HG02884 (cell line): Measurements from ENCODE around the gene NISCH.
"Not testable (repeated sequence)": the region's sequence is repeated elsewhere in the genome, so short reads cannot be mapped to it uniquely, and the experiment has no call there.

Source experiments
- ATAC-seq: cut with Tn5 transposase; IDR thresholded peaks from one replicate; pipeline ENCODE4 v1.9.1; 2021; ENCODE audit warnings: mild to moderate bottlenecking, moderate library complexity; ENCODE audit not compliant: unreplicated experiment

NISCH gene

GRCh38 chr3:52524258-52524751 is 68.9 kb downstream of the NISCH start:
- ATAC-seq = no peak

GRCh38 chr3:52524752-52525679 is 69.6 kb downstream of the NISCH start:
- ATAC-seq = no peak

DNA sequence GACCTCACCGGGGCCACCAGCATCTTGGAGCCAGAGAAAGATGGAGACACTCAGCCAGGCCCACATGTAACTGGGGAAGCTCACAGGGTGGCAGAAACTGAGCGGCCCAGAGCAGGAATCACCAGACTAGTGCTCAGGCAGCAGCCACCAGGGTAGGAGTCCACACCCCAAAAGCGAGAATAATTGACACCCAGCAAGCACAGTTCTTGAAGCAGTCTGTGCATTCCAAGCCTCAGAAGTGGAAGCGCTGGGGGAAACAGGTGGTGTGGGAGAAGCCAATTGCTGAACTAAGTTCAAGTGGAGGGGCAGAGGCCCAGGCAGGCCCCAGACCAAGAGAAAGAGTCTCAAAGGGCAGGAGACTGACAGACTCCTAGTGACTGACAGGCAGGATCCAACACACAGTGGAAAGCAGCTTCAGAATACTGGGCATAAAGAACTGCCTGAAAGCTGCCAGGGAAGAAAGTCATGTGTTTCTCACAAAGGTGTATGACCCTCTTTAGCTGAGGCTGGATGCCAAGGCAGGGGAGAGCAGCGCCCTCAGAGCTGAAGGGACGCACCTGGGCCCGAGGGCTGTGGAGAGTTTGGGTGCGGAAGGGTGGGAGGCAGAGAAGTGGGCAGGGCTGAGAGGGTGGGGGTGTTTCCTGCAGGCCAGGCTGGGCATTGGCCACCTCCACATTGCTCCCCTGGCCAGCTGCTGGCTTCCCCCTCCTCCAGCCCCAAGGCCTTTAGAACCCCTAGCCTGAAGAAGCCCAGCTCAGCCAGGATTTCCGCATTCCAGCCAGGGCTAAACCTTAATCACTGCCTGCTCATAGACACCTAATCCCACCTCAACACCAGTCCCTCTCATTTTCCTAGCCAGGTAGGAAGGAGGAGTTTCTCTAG is 70.5 kb downstream of the NISCH start:
- no peak for ATAC-seq

GRCh38 chr3:52526671-52527038 is 71.3 kb downstream of the NISCH start:
- ATAC-seq = not testable (repeated sequence)

- no peak for ATAC-seq
Observed at GRCh38 chr3:52527039-52527731, 71.8 kb downstream of the NISCH start.

GRCh38 chr3:52527732-52528585 is 72.6 kb downstream of the NISCH start:
- ATAC-seq = no peak

DNA sequence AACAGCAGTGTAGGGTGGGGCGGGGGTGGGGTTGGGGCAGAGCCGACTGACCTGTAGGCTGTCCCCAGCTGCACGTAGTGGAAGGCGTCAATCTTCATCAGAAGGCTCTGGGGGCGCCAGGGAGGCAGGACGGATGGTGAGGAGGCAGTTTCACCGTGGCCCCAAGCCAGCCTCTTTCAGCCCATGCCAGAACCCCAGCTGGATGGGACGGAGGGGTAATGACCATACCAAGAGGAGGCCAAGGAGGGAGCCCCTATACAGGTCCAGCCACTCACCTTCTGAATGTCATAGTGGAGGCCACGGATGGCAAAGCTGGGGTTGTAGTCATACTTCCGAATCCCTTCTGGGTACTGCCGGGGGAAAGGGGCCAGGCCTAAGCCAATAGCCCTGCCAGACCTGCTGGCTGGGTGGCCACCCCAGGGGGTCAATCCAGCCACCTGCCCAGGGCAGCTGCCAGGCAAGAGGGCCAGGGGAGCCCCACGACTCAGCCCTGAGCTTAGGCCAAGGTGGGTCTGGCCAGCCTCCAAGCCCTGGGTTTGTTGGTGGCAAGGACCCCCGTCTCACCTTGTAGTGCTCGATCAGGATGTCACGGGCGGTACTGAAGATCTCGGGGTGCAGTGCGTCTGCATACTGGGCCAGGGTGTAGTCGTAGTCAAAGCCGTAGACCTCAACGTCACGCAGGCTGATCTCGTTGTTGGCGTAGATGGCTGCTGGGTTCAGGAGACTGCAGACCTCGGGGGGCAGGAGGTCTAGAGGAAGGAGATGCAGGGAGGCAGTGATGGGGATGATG is 73.4 kb downstream of the NISCH start:
- no peak for ATAC-seq

GRCh38 chr3:52529376-52530333 is 74.3 kb downstream of the NISCH start:
- ATAC-seq = no peak

- no peak for ATAC-seq
Observed at GRCh38 chr3:52530918-52531826, 75.8 kb downstream of the NISCH start.

- ATAC-seq = no peak
Observed at GRCh38 chr3:52531860-52532516, 76.6 kb downstream of the NISCH start.

DNA sequence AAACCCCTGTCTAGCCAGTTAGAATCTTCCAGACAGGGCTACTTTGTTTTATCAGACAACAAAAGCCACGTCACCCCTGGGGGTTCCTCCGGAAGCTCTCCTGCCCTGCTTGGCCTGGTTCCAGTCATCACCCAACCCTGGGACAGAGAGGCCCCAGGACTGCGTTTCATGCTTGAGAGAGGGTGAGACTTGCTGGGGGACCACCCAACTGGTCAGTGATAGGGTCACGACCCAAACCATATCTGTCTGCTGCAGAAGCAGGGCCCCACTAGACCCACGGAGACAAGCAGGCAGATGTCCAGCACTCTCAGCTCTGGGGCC is 77.1 kb downstream of the NISCH start:
- no peak for ATAC-seq

- no peak for ATAC-seq
Observed at GRCh38 chr3:52532838-52533622, 77.6 kb downstream of the NISCH start.

- no peak for ATAC-seq
Observed at GRCh38 chr3:52533623-52534280, 78.3 kb downstream of the NISCH start, which contains the start of gene NT5DC2. Gene NT5DC2 (minus strand): TSS chr3:52533857. CDS start chr3:52533737, 120 bp downstream.

- no peak for ATAC-seq
Observed at GRCh38 chr3:52534281-52535183, 79.1 kb downstream of the NISCH start.
